ENCODE measurements around the gene PPP3CA. TPM values are rescaled to one million over a fixed set of nuclear protein-coding genes. Genes with fewer than 3 reads are reported as not detected.

Gene PPP3CA
- total and polyA plus RNA-seq, 2 of the 13 experiments (the other 11 are each of a cell fraction or from before 2014, with no cell fraction given): 4.8 to 13.2 TPM

GRCh38 chr4:101348367-101348827 lies 1.1 kb upstream of the PPP3CA start:
- peaks cover 38% of the 10 kb centered on the region for H3K4me1 ChIP-seq (ENCODE audit: insufficient read depth, low read length)
- TF ChIP-seq ZNF564 (CRISPR knock-in tag; IDR thresholded peaks at IDR 0.05): peak; percentile 18; the same call in 1 of the 2 replicates
- TF ChIP-seq ZNF441 (CRISPR knock-in tag; IDR thresholded peaks at IDR 0.05; ENCODE audit: borderline replicate concordance): 0 out of 2 replicates have a peak, but pooled peaks have one; percentile 9
- peak; percentile 44; the same call in 1 of the 2 replicates for TF ChIP-seq ZNF790 (CRISPR knock-in tag; IDR thresholded peaks at IDR 0.05; ENCODE audit: borderline replicate concordance)
- no peak for TF ChIP-seq NPAS2 (CRISPR knock-in tag; IDR thresholded peaks at IDR 0.05; ENCODE audit: borderline replicate concordance)
- TF ChIP-seq HNRNPLL (IDR thresholded peaks at IDR 0.05; ENCODE audit: low read depth, low read length, poor library complexity, severe bottlenecking): peak; percentile 15
- 0 out of 2 replicates have a peak, but pooled peaks have one; percentile 2 for TF ChIP-seq SNAI1 (CRISPR knock-in tag; IDR thresholded peaks at IDR 0.05; ENCODE audit: borderline replicate concordance)
- no peak for TF ChIP-seq ZNF773 (CRISPR knock-in tag; IDR thresholded peaks at IDR 0.05; ENCODE audit: borderline replicate concordance)
- no peak for TF ChIP-seq ZNF446 (CRISPR knock-in tag; IDR thresholded peaks at IDR 0.05)
- 0 out of 2 replicates have a peak, but pooled peaks have one; percentile 18 for TF ChIP-seq ZSCAN5A (CRISPR knock-in tag; IDR thresholded peaks at IDR 0.05; ENCODE audit: borderline replicate concordance)
- TF ChIP-seq DNMT1 (CRISPR knock-in tag; IDR thresholded peaks at IDR 0.05): no peak
- TF ChIP-seq CCAR2 (optimal IDR thresholded peaks at IDR 0.05; ENCODE audit: low read depth, low read length): no peak
- TF ChIP-seq ZNF607 (CRISPR knock-in tag; IDR thresholded peaks at IDR 0.05; ENCODE audit: borderline replicate concordance): 0 out of 2 replicates have a peak, but pooled peaks have one; percentile 7
- TF ChIP-seq ZFP82 (CRISPR knock-in tag; IDR thresholded peaks at IDR 0.05; ENCODE audit: borderline replicate concordance): no peak
- peak; percentile 48; the same call in 1 of the 2 replicates for TF ChIP-seq ZNF687 (CRISPR knock-in tag; IDR thresholded peaks at IDR 0.05)
- no peak for TF ChIP-seq ZNF17 (CRISPR knock-in tag; IDR thresholded peaks at IDR 0.05)
- TF ChIP-seq AGO1 (IDR thresholded peaks at IDR 0.05; ENCODE audit: low read depth, low read length, poor library complexity, severe bottlenecking): peak; percentile 19
- 0 out of 2 replicates have a peak, but pooled peaks have one; percentile 5 for TF ChIP-seq HNRNPL (IDR thresholded peaks at IDR 0.05; ENCODE audit: low read depth, low read length)
- peak; percentile 19; the same call in 1 of the 2 replicates for TF ChIP-seq ZMYM3 (CRISPR knock-in tag; IDR thresholded peaks at IDR 0.05)
- H3K27ac ChIP-seq (ENCODE audit: extremely low read length, insufficient read depth, low read length): peak overlapping the region; percentile 87
- no peak for DNase-seq (ENCODE audit: low spot score)
- intact Hi-C loops (cut with micrococcal nuclease; ENCODE audit: unreplicated experiment): loop anchor here (5.0 kb wide), 3 partner anchors 161 to 384 kb away; no protein-coding TSS in a partner anchor
- H3K27me3 ChIP-seq (ENCODE audit: control insufficient read depth in 1 of 2, insufficient read depth in 2 of 2, low read length in 2 of 2): no peaks in the 10 kb centered on the region; a peak in 1 of 5 replicates
- H3K4me3 ChIP-seq (replicated peaks in 1 of 3; ENCODE audit: insufficient read depth in 1 of 3, low read depth in 2 of 3, low read length in 3 of 3): peak overlapping the region; percentile 95 to 98 (median 96)
- peak overlapping the region; percentile 61 for H2AFZ ChIP-seq (ENCODE audit: low read length)
- no peaks in the 10 kb centered on the region for H3K9me3 ChIP-seq (ENCODE audit: low read length)
- peaks cover 21% of the 10 kb centered on the region for H3K79me2 ChIP-seq (ENCODE audit: insufficient read depth, low read length)
- FAIRE-seq: no peak
- H4K20me1 ChIP-seq (ENCODE audit: insufficient read depth, low read length): no peaks in the 10 kb centered on the region
- peak; percentile 11 for ATAC-seq
- ChIA-PET CTCF (ENCODE audit: low intra/inter-chr PET ratio, low total read pairs) (no interaction called here), POLR2A (interaction anchor here (1.0 to 2.8 kb wide), 6 partner anchors 8 to 1094 kb away, joined by 3 to 17 read pairs (median 5); no protein-coding TSS in a partner anchor)
- WGBS (ENCODE audit: low lambda C conversion rate): 0% methylated on average over 16 of the region's 24 CpGs
- in situ Hi-C loops (cut with HindIII; ENCODE audit: extremely low pct_ligation_motif_present, low pct_unique_long_range_greater_than_20kb): loop anchor here (10.0 kb wide), 1 partner anchor 154 kb away; no protein-coding TSS in a partner anchor
- H3K9ac ChIP-seq (ENCODE audit: insufficient read depth, low read depth, low read length): peak overlapping the region; percentile 82
- peak overlapping the region; percentile 96 for H3K4me2 ChIP-seq (ENCODE audit: low read depth, low read length)
- H3K36me3 ChIP-seq (replicated peaks in 1 of 2; ENCODE audit: control insufficient read depth in 1 of 2, insufficient read depth in 2 of 2, low read length in 2 of 2): no peaks in the 10 kb centered on the region
- BruUV-seq (replicated peaks): no TSS peak
